Measurements from ENCODE around the gene RAMP1.
A peak's percentile ranks its signal among the peaks of the same experiment; 100 is the strongest.

RAMP1 gene

GRCh38 chr2:237877576-237878307, 18.3 kb downstream of the RAMP1 start:
- no peak for DNase-seq

- DNase-seq, result no peak
These were observed 19.1 kb downstream of the RAMP1 start for GRCh38 chr2:237878321-237879057.

- peak in 2 of 3 experiments; percentile 63 to 85 for DNase-seq
These were observed 19.6 kb downstream of the RAMP1 start for GRCh38 chr2:237879058-237879430.

GRCh38 chr2:237879991-237880560, 20.7 kb downstream of the RAMP1 start:
- no peak for DNase-seq

- no peak for DNase-seq
These were observed 23.4 kb downstream of the RAMP1 start for GRCh38 chr2:237882510-237883481.

GRCh38 chr2:237883951-237884446, 24.6 kb downstream of the RAMP1 start:
- peak in 1 of 3 experiments; percentile 11 for DNase-seq

- DNase-seq, result no peak
These were observed 25.3 kb downstream of the RAMP1 start for GRCh38 chr2:237884681-237885080.

GRCh38 chr2:237885111-237885930, 25.9 kb downstream of the RAMP1 start:
- DNase-seq, result no peak

- DNase-seq, result peak in 2 of 3 experiments; percentile 15 to 56
These were observed 26.7 kb downstream of the RAMP1 start for GRCh38 chr2:237885931-237886684.

GRCh38 chr2:237886685-237887481, 27.5 kb downstream of the RAMP1 start:
- DNase-seq, result peak in 1 of 3 experiments; percentile 19

- DNase-seq, result no peak
These were observed 29.0 kb downstream of the RAMP1 start for GRCh38 chr2:237888389-237888788.

GRCh38 chr2:237889016-237889415, 29.6 kb downstream of the RAMP1 start:
- DNase-seq, result no peak

GRCh38 chr2:237889811-237890210, 30.4 kb downstream of the RAMP1 start:
- no peak for DNase-seq

- peak in 1 of 3 experiments; percentile 28 for DNase-seq
These were observed 33.1 kb downstream of the RAMP1 start for GRCh38 chr2:237892478-237892877.

GRCh38 chr2:237892984-237893595, 33.7 kb downstream of the RAMP1 start:
- peak in 1 of 3 experiments; percentile 33 for DNase-seq

- peak in 2 of 3 experiments; percentile 23 to 45 for DNase-seq
These were observed 35.1 kb downstream of the RAMP1 start for GRCh38 chr2:237894396-237894979.

GRCh38 chr2:237894986-237895543, 35.6 kb downstream of the RAMP1 start:
- DNase-seq, result no peak
